ENCODE measurements around the gene MXRA7. TPM values are rescaled to one million over a fixed set of nuclear protein-coding genes. Genes with fewer than 3 reads are reported as not detected.

The MXRA7 gene
- total and polyA plus RNA-seq, 2 donors (not counting 3 experiments of a cell fraction or from before 2014, with no cell fraction given): 49.5 to 95.8 TPM

- peaks cover 0 to 2% of the 10 kb centered on the region in 2 experiments for H3K27me3 ChIP-seq (ENCODE audit: control insufficient read depth in 2 of 2, insufficient read depth in 2 of 2, low read length in 2 of 2)
- H3K4me2 ChIP-seq (ENCODE audit: insufficient read depth, low read length): no peak overlapping the region
- dilution Hi-C loops (cut with MboI; ENCODE audit: extremely low pct_ligation_motif_present, low sequenced_read_pairs) (no loop called here), intact Hi-C loops (cut with micrococcal nuclease) (no loop called here)
- no peaks in the 10 kb centered on the region for H3K4me1 ChIP-seq (ENCODE audit: control insufficient read depth, extremely low read depth, insufficient read depth, low read length)
- H3K9me1 ChIP-seq (replicated peaks; ENCODE audit: control insufficient read depth, extremely low read depth, insufficient read depth, low read length): no peaks in the 10 kb centered on the region
- H3K36me3 ChIP-seq (ENCODE audit: control insufficient read depth in 2 of 2, extremely low read depth in 1 of 2, insufficient read depth in 2 of 2, low read length in 2 of 2): no peaks in the 10 kb centered on the region
- H2AFZ ChIP-seq (ENCODE audit: low read depth, low read length): no peak overlapping the region
- H3K4me3 ChIP-seq (replicated peaks in 1 of 3; ENCODE audit: insufficient read depth in 1 of 3, low read depth in 1 of 3, low read length in 3 of 3): no peak overlapping the region
- no peak overlapping the region for H3K9ac ChIP-seq (replicated peaks; ENCODE audit: extremely low read depth, insufficient read depth, low read length)
- FAIRE-seq (no peak), DNase-seq (ENCODE audit: low read depth, low spot score) (no peak)
- BruUV-seq (replicated peaks): no TSS peak
- no peaks in the 10 kb centered on the region for H3K79me2 ChIP-seq (ENCODE audit: control insufficient read depth, insufficient read depth, low read length)
- POLR2A ChIA-PET: no interaction called here
- TF ChIP-seq EZH2 (IDR thresholded peaks at IDR 0.05; ENCODE audit: borderline replicate concordance, low read depth, low read length, severe bottlenecking) (no peak), MYC (IDR thresholded peaks at IDR 0.05; ENCODE audit: low read depth, low read length) (no peak), JUN (IDR thresholded peaks at IDR 0.05; ENCODE audit: borderline replicate concordance, insufficient read depth, insufficient read length, low read depth) (no peak), GATA2 (IDR thresholded peaks at IDR 0.05; ENCODE audit: insufficient read depth, insufficient read length, low read depth, low read length) (no peak), POLR2AphosphoS5 (IDR thresholded peaks at IDR 0.05; ENCODE audit: insufficient read depth, low read depth, low read length) (no peak)
- TF ChIP-seq, protein P1, sequence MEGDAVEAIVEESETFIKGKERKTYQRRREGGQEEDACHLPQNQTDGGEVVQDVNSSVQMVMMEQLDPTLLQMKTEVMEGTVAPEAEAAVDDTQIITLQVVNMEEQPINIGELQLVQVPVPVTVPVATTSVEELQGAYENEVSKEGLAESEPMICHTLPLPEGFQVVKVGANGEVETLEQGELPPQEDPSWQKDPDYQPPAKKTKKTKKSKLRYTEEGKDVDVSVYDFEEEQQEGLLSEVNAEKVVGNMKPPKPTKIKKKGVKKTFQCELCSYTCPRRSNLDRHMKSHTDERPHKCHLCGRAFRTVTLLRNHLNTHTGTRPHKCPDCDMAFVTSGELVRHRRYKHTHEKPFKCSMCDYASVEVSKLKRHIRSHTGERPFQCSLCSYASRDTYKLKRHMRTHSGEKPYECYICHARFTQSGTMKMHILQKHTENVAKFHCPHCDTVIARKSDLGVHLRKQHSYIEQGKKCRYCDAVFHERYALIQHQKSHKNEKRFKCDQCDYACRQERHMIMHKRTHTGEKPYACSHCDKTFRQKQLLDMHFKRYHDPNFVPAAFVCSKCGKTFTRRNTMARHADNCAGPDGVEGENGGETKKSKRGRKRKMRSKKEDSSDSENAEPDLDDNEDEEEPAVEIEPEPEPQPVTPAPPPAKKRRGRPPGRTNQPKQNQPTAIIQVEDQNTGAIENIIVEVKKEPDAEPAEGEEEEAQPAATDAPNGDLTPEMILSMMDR (IDR thresholded peaks at IDR 0.05; ENCODE audit: extremely low read depth in 1 of 2, insufficient read depth in 1 of 2, low read depth in 1 of 2, low read length in 2 of 2): no peak
- TF ChIP-seq, protein P2, sequence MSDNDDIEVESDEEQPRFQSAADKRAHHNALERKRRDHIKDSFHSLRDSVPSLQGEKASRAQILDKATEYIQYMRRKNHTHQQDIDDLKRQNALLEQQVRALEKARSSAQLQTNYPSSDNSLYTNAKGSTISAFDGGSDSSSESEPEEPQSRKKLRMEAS (IDR thresholded peaks at IDR 0.05; ENCODE audit: insufficient read depth, insufficient read length): no peak
- no peaks in the 10 kb centered on the region for H3K9me3 ChIP-seq (replicated peaks; ENCODE audit: control insufficient read depth, insufficient read depth, low read length)
- no peaks in the 10 kb centered on the region for H4K20me1 ChIP-seq (replicated peaks; ENCODE audit: control insufficient read depth, extremely low read depth, insufficient read depth, low read length)
- no peak overlapping the region for H3K27ac ChIP-seq (ENCODE audit: insufficient read depth, low read depth, low read length)
- CTCF ChIA-PET: interaction anchor here (1.0 to 5.2 kb wide), 3 partner anchors 10 to 76 kb away, joined by 3 to 30 read pairs (median 4); no protein-coding TSS in a partner anchor
Measured at GRCh38 chr17:76633628-76634328, 77.0 kb downstream of the MXRA7 start.
